ENCODE data around the gene THAP7.

DNA sequence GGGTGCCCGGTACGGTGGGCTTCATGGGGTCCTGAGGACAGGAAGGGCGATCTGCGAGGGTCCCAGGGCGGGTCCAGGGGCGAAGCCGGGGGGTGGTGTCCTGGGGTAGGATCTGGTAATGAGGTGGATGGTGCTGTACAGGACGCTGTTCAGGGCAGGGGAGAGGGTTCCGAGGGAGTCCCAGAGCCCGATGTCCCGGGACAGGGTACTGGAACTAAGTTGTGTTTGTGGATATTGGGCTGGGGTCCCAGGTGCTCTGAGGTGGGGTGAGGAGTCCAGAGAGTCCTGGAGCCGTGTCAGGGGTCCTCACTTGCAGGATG lies 19.4 kb downstream of the THAP7 start:
- no peak for TF ChIP-seq CTCF (IDR thresholded peaks at IDR 0.05; ENCODE audit: low read depth, low read length)
- TF ChIP-seq EZH2phosphoT487 (IDR thresholded peaks at IDR 0.05; ENCODE audit: low read depth): no peak
